ENCODE measurements around the gene PTH2R. TPM values are rescaled to one million over a fixed set of nuclear protein-coding genes. Genes with fewer than 3 reads are reported as not detected.
"Not testable (repeated sequence)": the region's sequence is repeated elsewhere in the genome, so short reads cannot be mapped to it uniquely, and the experiment has no call there.

PTH2R gene
- polyA plus RNA-seq, 1 of the 3 experiments (the other 2 are of a cell fraction): 4.0 TPM

DNA sequence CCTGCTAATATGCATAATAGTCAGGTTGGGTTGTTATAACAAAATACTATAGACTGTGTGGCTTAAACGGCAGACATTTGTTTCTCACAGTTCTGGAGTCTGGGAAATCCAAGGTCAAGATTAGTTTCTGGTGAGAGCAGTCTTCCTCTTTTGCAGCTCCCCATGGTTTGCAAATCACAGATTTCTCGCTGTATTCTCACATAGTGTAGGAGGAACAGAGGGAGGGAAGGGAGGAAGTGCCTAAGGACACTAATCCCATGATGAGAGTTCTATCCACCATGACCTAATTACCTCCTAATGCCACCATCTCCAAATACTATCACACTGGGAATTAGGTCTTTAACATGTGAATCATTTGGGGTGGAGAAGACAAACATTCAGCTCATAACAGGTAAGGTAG, 20.1 kb upstream of the PTH2R start (continued):
- TF ChIP-seq, protein P1, sequence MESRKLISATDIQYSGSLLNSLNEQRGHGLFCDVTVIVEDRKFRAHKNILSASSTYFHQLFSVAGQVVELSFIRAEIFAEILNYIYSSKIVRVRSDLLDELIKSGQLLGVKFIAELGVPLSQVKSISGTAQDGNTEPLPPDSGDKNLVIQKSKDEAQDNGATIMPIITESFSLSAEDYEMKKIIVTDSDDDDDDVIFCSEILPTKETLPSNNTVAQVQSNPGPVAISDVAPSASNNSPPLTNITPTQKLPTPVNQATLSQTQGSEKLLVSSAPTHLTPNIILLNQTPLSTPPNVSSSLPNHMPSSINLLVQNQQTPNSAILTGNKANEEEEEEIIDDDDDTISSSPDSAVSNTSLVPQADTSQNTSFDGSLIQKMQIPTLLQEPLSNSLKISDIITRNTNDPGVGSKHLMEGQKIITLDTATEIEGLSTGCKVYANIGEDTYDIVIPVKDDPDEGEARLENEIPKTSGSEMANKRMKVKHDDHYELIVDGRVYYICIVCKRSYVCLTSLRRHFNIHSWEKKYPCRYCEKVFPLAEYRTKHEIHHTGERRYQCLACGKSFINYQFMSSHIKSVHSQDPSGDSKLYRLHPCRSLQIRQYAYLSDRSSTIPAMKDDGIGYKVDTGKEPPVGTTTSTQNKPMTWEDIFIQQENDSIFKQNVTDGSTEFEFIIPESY (IDR thresholded peaks at IDR 0.05; ENCODE audit: borderline replicate concordance, low read depth): no peak

DNA sequence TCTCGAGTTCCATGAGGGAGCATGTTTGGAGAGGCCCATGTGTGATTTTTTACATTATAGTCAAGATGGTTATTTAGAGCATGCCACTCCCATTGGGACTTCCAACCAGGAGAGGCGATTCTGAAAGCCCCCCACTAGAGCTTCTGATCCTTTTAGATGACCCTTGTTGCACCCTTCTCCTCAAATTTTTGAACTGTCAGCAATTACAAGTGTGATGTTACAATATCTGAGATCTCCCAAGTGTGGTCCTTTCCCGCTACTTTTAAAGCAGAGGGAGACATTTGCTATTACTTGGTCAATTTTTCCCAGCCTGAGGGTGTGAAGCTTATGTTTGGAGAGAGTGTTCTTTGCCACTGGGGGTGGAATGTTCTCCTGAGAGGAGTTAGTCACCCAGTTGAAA, 16.7 kb upstream of the PTH2R start:
- Histone ChIP-seq H3K36me3 (replicated peaks in 1 of 2; ENCODE audit: control insufficient read depth in 1 of 2, insufficient read depth in 2 of 2, low read length in 1 of 2) (no peaks in the 10 kb centered on the region), H3K4me2 (no peak overlapping the region), H3K4me3 (ENCODE audit: low read depth in 2 of 2, low read length in 1 of 2) (no peak overlapping the region), H3K9me2 (no peaks in the 10 kb centered on the region), H3K4me1 (ENCODE audit: control insufficient read depth in 1 of 2, insufficient read depth in 2 of 2, low read depth in 1 of 2, low read length in 1 of 2) (no peaks in the 10 kb centered on the region), H3K9ac (no peak overlapping the region), H3K27ac (ENCODE audit: low read depth in 2 of 2, low read length in 1 of 2) (no peak overlapping the region), H4K20me1 (ENCODE audit: insufficient read depth) (no peaks in the 10 kb centered on the region), H3K9me3 (no peaks in the 10 kb centered on the region), H3K27me3 (ENCODE audit: insufficient read depth) (no peaks in the 10 kb centered on the region), H2AFZ (ENCODE audit: low read depth) (no peak overlapping the region), H3F3A (replicated peaks; ENCODE audit: insufficient read depth) (no peaks in the 10 kb centered on the region), H3K79me2 (ENCODE audit: insufficient read depth) (no peaks in the 10 kb centered on the region)
- TF ChIP-seq, protein P2, sequence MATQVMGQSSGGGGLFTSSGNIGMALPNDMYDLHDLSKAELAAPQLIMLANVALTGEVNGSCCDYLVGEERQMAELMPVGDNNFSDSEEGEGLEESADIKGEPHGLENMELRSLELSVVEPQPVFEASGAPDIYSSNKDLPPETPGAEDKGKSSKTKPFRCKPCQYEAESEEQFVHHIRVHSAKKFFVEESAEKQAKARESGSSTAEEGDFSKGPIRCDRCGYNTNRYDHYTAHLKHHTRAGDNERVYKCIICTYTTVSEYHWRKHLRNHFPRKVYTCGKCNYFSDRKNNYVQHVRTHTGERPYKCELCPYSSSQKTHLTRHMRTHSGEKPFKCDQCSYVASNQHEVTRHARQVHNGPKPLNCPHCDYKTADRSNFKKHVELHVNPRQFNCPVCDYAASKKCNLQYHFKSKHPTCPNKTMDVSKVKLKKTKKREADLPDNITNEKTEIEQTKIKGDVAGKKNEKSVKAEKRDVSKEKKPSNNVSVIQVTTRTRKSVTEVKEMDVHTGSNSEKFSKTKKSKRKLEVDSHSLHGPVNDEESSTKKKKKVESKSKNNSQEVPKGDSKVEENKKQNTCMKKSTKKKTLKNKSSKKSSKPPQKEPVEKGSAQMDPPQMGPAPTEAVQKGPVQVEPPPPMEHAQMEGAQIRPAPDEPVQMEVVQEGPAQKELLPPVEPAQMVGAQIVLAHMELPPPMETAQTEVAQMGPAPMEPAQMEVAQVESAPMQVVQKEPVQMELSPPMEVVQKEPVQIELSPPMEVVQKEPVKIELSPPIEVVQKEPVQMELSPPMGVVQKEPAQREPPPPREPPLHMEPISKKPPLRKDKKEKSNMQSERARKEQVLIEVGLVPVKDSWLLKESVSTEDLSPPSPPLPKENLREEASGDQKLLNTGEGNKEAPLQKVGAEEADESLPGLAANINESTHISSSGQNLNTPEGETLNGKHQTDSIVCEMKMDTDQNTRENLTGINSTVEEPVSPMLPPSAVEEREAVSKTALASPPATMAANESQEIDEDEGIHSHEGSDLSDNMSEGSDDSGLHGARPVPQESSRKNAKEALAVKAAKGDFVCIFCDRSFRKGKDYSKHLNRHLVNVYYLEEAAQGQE (IDR thresholded peaks at IDR 0.05; ENCODE audit: low read depth, low read length): no peak
- no peak for DNase-seq
- WGBS (ENCODE audit: low lambda C conversion rate): 35% methylated on average over 3 of the region's 3 CpGs
- ChIA-PET CTCF (interaction anchor here (0.9 to 1.4 kb wide), 3 partner anchors 9 to 945 kb away, joined by 4 to 5 read pairs (median 4); no protein-coding TSS in a partner anchor), POLR2A (no interaction called here)

DNA sequence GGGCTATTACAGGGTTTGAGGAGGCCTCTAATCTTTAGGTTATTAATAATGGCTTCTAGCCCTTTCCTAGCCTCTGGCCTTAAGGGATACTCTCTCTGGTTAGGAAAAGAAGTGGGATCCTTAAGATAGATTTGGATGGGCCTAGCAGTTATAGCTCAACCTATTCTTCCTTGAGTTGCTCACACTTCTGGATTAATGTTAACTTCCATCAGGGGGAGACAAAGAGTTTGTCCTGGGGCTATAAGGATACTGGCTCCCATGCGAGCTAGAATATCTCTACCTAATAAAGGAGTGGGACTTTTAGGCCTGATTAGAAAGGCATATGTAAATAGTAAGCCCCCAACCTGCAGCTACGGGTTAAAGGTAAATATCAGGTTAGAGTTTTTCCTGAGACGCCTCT, 14.3 kb upstream of the PTH2R start:
- H3K9ac ChIP-seq: no peak overlapping the region
- no peak overlapping the region for H2AFZ ChIP-seq (ENCODE audit: low read depth)
- H3F3A ChIP-seq (replicated peaks; ENCODE audit: insufficient read depth): no peaks in the 10 kb centered on the region
- H3K4me2 ChIP-seq: no peak overlapping the region
- DNase-seq: no peak
- H4K20me1 ChIP-seq (ENCODE audit: insufficient read depth): no peaks in the 10 kb centered on the region
- CTCF ChIA-PET: interaction anchor here (0.8 to 1.9 kb wide), 2 partner anchors 18 to 1186 kb away, joined by 3 to 7 read pairs; no protein-coding TSS in a partner anchor
- H3K4me3 ChIP-seq (ENCODE audit: low read depth in 2 of 2, low read length in 1 of 2): no peak overlapping the region
- H3K4me1 ChIP-seq (ENCODE audit: control insufficient read depth in 1 of 2, insufficient read depth in 2 of 2, low read depth in 1 of 2, low read length in 1 of 2): no peaks in the 10 kb centered on the region
- POLR2A ChIA-PET: no interaction called here
- H3K27me3 ChIP-seq (ENCODE audit: insufficient read depth): no peaks in the 10 kb centered on the region
- TF ChIP-seq FOSL2 (IDR thresholded peaks at IDR 0.05; ENCODE audit: borderline replicate concordance, low read depth) (no peak), RFX5 (IDR thresholded peaks at IDR 0.05; ENCODE audit: low read length) (no peak), JUND (IDR thresholded peaks at IDR 0.05) (no peak), NFIC (IDR thresholded peaks at IDR 0.05; ENCODE audit: borderline replicate concordance) (no peak), GABPA (IDR thresholded peaks at IDR 0.05; ENCODE audit: low read depth) (no peak)
- TF ChIP-seq, protein P3, sequence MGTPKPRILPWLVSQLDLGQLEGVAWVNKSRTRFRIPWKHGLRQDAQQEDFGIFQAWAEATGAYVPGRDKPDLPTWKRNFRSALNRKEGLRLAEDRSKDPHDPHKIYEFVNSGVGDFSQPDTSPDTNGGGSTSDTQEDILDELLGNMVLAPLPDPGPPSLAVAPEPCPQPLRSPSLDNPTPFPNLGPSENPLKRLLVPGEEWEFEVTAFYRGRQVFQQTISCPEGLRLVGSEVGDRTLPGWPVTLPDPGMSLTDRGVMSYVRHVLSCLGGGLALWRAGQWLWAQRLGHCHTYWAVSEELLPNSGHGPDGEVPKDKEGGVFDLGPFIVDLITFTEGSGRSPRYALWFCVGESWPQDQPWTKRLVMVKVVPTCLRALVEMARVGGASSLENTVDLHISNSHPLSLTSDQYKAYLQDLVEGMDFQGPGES (IDR thresholded peaks at IDR 0.05; ENCODE audit: low read depth, low read length): no peak
- TF ChIP-seq, protein P2 (IDR thresholded peaks at IDR 0.05; ENCODE audit: low read depth, low read length): no peak
- H3K9me2 ChIP-seq: no peaks in the 10 kb centered on the region
- H3K9me3 ChIP-seq: no peaks in the 10 kb centered on the region
- H3K36me3 ChIP-seq (replicated peaks in 1 of 2; ENCODE audit: control insufficient read depth in 1 of 2, insufficient read depth in 2 of 2, low read length in 1 of 2): no peaks in the 10 kb centered on the region
- 46% methylated on average over 3 of the region's 3 CpGs for WGBS (ENCODE audit: low lambda C conversion rate)
- no peak overlapping the region for H3K27ac ChIP-seq (ENCODE audit: low read depth in 2 of 2, low read length in 1 of 2)
- no peaks in the 10 kb centered on the region for H3K79me2 ChIP-seq (ENCODE audit: insufficient read depth)

DNA sequence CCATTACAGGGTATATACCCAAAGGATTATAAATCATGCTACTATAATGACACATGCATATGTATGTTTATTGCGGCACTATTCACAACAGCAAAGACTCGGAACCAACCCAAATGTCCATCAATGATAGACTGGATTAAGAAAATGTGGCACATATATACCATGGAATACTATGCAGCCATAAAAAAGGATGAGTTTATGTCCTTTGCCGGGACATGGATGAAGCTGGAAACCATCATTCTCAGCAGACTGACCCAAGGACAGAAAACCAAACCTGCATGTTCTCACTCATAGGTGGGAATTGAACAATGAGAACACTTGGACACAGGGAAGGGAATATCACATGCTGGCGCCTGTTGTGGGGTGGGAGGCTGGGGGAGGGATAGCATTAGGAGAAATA, 9.8 kb upstream of the PTH2R start:
- H3K9ac ChIP-seq; H3K36me3 ChIP-seq (replicated peaks in 1 of 2; ENCODE audit: control insufficient read depth in 1 of 2, insufficient read depth in 2 of 2, low read length in 1 of 2); H3K9me3 ChIP-seq; H3K79me2 ChIP-seq (ENCODE audit: insufficient read depth); DNase-seq; H2AFZ ChIP-seq (ENCODE audit: low read depth); H3K27ac ChIP-seq (ENCODE audit: low read depth in 2 of 2, low read length in 1 of 2); POLR2A ChIA-PET; H3K4me3 ChIP-seq (ENCODE audit: low read depth in 2 of 2, low read length in 1 of 2); H3K4me1 ChIP-seq (ENCODE audit: control insufficient read depth in 1 of 2, insufficient read depth in 2 of 2, low read depth in 1 of 2, low read length in 1 of 2); H3F3A ChIP-seq (replicated peaks; ENCODE audit: insufficient read depth); H4K20me1 ChIP-seq (ENCODE audit: insufficient read depth); H3K9me2 ChIP-seq; CTCF ChIA-PET; H3K4me2 ChIP-seq; H3K27me3 ChIP-seq (ENCODE audit: insufficient read depth): not testable (repeated sequence)
- WGBS (ENCODE audit: low lambda C conversion rate): 70% methylated on average over 4 of the region's 4 CpGs
